HepG2 (cell line): Measurements from ENCODE around the gene GON4L. TPM values are rescaled to one million over a fixed set of nuclear protein-coding genes. Genes with fewer than 3 reads are reported as not detected.

Experiments used
- ATAC-seq: fragments of 200-7000 bp; cut with Tn5 transposase; 3 replicates; pipeline ENCODE4 v1.9.1; 2020; ENCODE audit warnings: mild to moderate bottlenecking, moderate library complexity
- BruUV-seq: library from RNA; stranded (reverse); fragments of 400-500 nt; replicated peaks from 2 replicates; lab custom pipeline; 2021; lab: Mats Ljungman, UMichigan
- CTCF ChIA-PET: fragments of 300-600 bp; formaldehyde crosslinking; extraction: SDS; loops from one replicate; lab custom pipeline; 2021; ENCODE audit warnings: low total read pairs, inconsistent platforms, low intra/inter-chr PET ratio; lab: Yijun Ruan, JAX
- POLR2A ChIA-PET: fragments of 350-600 bp; sonication (Branson Sonifier 250); formaldehyde crosslinking; loops from one replicate; lab custom pipeline; 2020; ENCODE audit warnings: antibody characterized with exemption, inconsistent platforms; lab: Yijun Ruan, JAX
- DNase-seq: peaks from one replicate; pipeline ENCODE4 v3.0.0-alpha.2; 2015; ENCODE audit warnings: low spot score
- FAIRE-seq: peaks from 3 replicates; lab custom pipeline; 2011; peaks lifted over from hg19 to GRCh38; lab: Jason Lieb, UNC
- H2AFZ ChIP-seq: one replicate; pipeline ENCODE4 v1.6.1; 2011; ENCODE audit warnings: low read length, inconsistent platforms
- H3K27ac ChIP-seq: fragments of 300-600 bp; 3 replicates; pipeline ENCODE4 v1.8.0; 2011; ENCODE audit warnings: mixed run types, mild to moderate bottlenecking, mixed read lengths, low read length, inconsistent platforms; ENCODE audit not compliant: insufficient read depth; ENCODE audit errors: extremely low read length
- H3K27me3 ChIP-seq, 2 experiments: fragments of 200-600 bp in 1 of 2; 2 replicates in 1 of 2; 3 replicates in 1 of 2; pipeline versions ENCODE4 v1.6.0 to v1.8.0; 2011; ENCODE audit warnings: low read length in 2 of 2, mild to moderate bottlenecking in 2 of 2, moderate library complexity in 2 of 2, inconsistent platforms in 1 of 2; ENCODE audit not compliant: insufficient read depth in 2 of 2, control insufficient read depth in 1 of 2
- H3K36me3 ChIP-seq, 2 experiments: fragments of 200-600 bp in 1 of 2; replicated peaks in 1 of 2; 2 replicates in 1 of 2; 3 replicates in 1 of 2; pipeline versions ENCODE4 v1.5.1 to v1.8.0; 2011; ENCODE audit warnings: low read length in 2 of 2, inconsistent platforms in 1 of 2; ENCODE audit not compliant: insufficient read depth in 2 of 2, control insufficient read depth in 1 of 2
- H3K4me1 ChIP-seq: 2 replicates; pipeline ENCODE4 v1.5.1; 2012; ENCODE audit warnings: low read length, inconsistent platforms; ENCODE audit not compliant: insufficient read depth
- H3K4me2 ChIP-seq: 2 replicates; pipeline ENCODE4 v1.6.0; 2011; ENCODE audit warnings: low read depth, low read length, inconsistent platforms
- H3K4me3 ChIP-seq, 3 experiments: fragments of 200-600 bp in 1 of 3; sonication (generic), shearing (Covaris generic) in 1 of 3; replicated peaks in 1 of 3; 2 replicates each; pipeline ENCODE4 v1.5.1; 2011 to 2016; ENCODE audit warnings: low read length in 3 of 3, inconsistent platforms in 2 of 3, low read depth in 2 of 3, mild to moderate bottlenecking in 2 of 3, control low read depth in 1 of 3, mixed read lengths in 1 of 3; ENCODE audit not compliant: insufficient read depth in 1 of 3
- H3K79me2 ChIP-seq: one replicate; pipeline ENCODE4 v1.6.1; 2011; ENCODE audit warnings: low read length, inconsistent platforms; ENCODE audit not compliant: insufficient read depth
- H3K9ac ChIP-seq: 2 replicates; pipeline ENCODE4 v1.6.0; 2011; ENCODE audit warnings: mild to moderate bottlenecking, low read depth, low read length, inconsistent platforms; ENCODE audit not compliant: insufficient read depth
- H3K9me3 ChIP-seq: 2 replicates; pipeline ENCODE4 v1.5.1; 2012; ENCODE audit warnings: mild to moderate bottlenecking, low read length
- H4K20me1 ChIP-seq: 2 replicates; pipeline ENCODE4 v1.6.0; 2011; ENCODE audit warnings: inconsistent platforms, mild to moderate bottlenecking, low read length, moderate library complexity; ENCODE audit not compliant: insufficient read depth
- AHR ChIP-seq: IDR thresholded peaks from 2 replicates; pipeline ENCODE4 v1.6.1; 2018; ENCODE audit warnings: missing genetic modification reagents, missing compliant biosample characterization
- ASH2L ChIP-seq: fragments of 300-600, 200-600 bp; sonication (generic); IDR thresholded peaks from 2 replicates; pipeline ENCODE4 v1.7.0; 2017; ENCODE audit warnings: low read depth, mild to moderate bottlenecking, moderate library complexity, mixed read lengths, low read length; ENCODE audit not compliant: insufficient read length
- BATF2 ChIP-seq: sonication (generic); formaldehyde crosslinking; IDR thresholded peaks from 2 replicates; pipeline ENCODE4 v1.8.0; 2022; ENCODE audit warnings: mild to moderate bottlenecking, missing genetic modification reagents, moderate library complexity
- CBFB ChIP-seq: sonication (generic); formaldehyde crosslinking; IDR thresholded peaks from 2 replicates; pipeline ENCODE4 v1.4.0; 2020; ENCODE audit warnings: missing genetic modification reagents
- ELF4 ChIP-seq: sonication (generic); formaldehyde crosslinking; IDR thresholded peaks from 2 replicates; pipeline ENCODE4 v1.5.0; 2020; ENCODE audit warnings: missing genetic modification reagents, mild to moderate bottlenecking, moderate library complexity, borderline replicate concordance
- HNF1A ChIP-seq, 2 experiments: sonication (generic) in 1 of 2; formaldehyde crosslinking in 1 of 2; IDR thresholded peaks; 2 replicates each; pipeline versions ENCODE4 v1.4.0 to v1.6.1; 2016 to 2020; ENCODE audit warnings: borderline replicate concordance in 1 of 2, low read depth in 1 of 2, mild to moderate bottlenecking in 1 of 2, missing genetic modification reagents in 1 of 2
- SMAD1 ChIP-seq: sonication (generic); formaldehyde crosslinking; IDR thresholded peaks from 2 replicates; pipeline ENCODE4 v1.4.0; 2020; ENCODE audit warnings: missing genetic modification reagents, low read depth, mild to moderate bottlenecking, borderline replicate concordance
- XRCC5 ChIP-seq: fragments of 200-400 bp; formaldehyde crosslinking; optimal IDR thresholded peaks from 2 replicates; pipeline ENCODE3; 2017; ENCODE audit warnings: mild to moderate bottlenecking, low read length
- ZNF10 ChIP-seq: sonication (generic); formaldehyde crosslinking; IDR thresholded peaks from 2 replicates; pipeline ENCODE4 v1.4.0; 2020; ENCODE audit warnings: mild to moderate bottlenecking, low read depth, missing genetic modification reagents, borderline replicate concordance
- ZNF234 ChIP-seq: sonication (generic); formaldehyde crosslinking; conservative IDR thresholded peaks from 2 replicates; pipeline ENCODE4 v1.5.1; 2020; ENCODE audit warnings: mild to moderate bottlenecking, missing genetic modification reagents
- ZNF274 ChIP-seq: sonication (generic); formaldehyde crosslinking; IDR thresholded peaks from 2 replicates; pipeline ENCODE4 v1.5.1; 2020; ENCODE audit warnings: mild to moderate bottlenecking, missing genetic modification reagents
- WGBS: methylation state at CpG from one replicate; pipeline ENCODE4 v1.1.6; 2017; ENCODE audit warnings: low lambda C conversion rate; 5-methylcytosine and 5-hydroxymethylcytosine counted together
- in situ Hi-C: cut with HindIII; loops from 2 replicates; pipeline ENCODE4 v1.10.0; 2017; ENCODE audit warnings: low pct_unique_long_range_greater_than_20kb; ENCODE audit not compliant: extremely low pct_ligation_motif_present
- intact Hi-C: fragments of 100-400 bp; cut with micrococcal nuclease; formaldehyde crosslinking; loops from one replicate; pipeline ENCODE4 v1.10.0; 2022; ENCODE audit not compliant: unreplicated experiment
- polyA plus RNA-seq, 8 experiments: library from polyadenylated mRNA; depleted of rRNA in 3 of 8; stranded (reverse) in 7 of 8; unstranded in 1 of 8; fragments of >200 nt; fragmentation: Illumina TruSeq in 4 of 8; extraction: Trizol in 4 of 8; gene quantifications; 2 replicates each; pipeline versions ENCODE4 v1.2.1 to v1.2.3, GENCODE V29; 2011 to 2016; ENCODE audit warnings: low read depth in 4 of 8, missing spikeins in 1 of 8, mixed read lengths in 1 of 8; ENCODE audit not compliant: insufficient read depth in 1 of 8
- total RNA-seq, 5 experiments: library from RNA; depleted of rRNA; stranded (reverse); fragments of >200 nt; fragmentation: Illumina TruSeq; extraction: Trizol; gene quantifications; 2 replicates each; pipeline ENCODE4 v1.2.3, GENCODE V29; 2016; ENCODE audit warnings: low read depth in 1 of 5

Gene GON4L
- total and polyA plus RNA-seq, 2 of the 13 experiments (the other 11 are each of a cell fraction or from before 2014, with no cell fraction given): 14.6 to 19.6 TPM

- Histone ChIP-seq H3K36me3 (no peaks in the 10 kb centered on the region), H3K9ac (no peak overlapping the region), H3K27ac (no peak overlapping the region), H3K4me1 (peaks cover 34% of the 10 kb centered on the region), H4K20me1 (no peaks in the 10 kb centered on the region), H3K79me2 (no peaks in the 10 kb centered on the region), H3K9me3 (no peaks in the 10 kb centered on the region), H3K4me3 (no peak overlapping the region), H2AFZ (no peak overlapping the region), H3K4me2 (no peak overlapping the region), H3K27me3 (peaks cover 2 to 3% of the 10 kb centered on the region in 2 experiments; a peak in 1 of 5 replicates)
- TF ChIP-seq ASH2L (no peak), CBFB (CRISPR knock-in tag) (no peak), ZNF274 (CRISPR knock-in tag) (no peak), SMAD1 (CRISPR knock-in tag) (no peak)
- CTCF ChIA-PET: no interaction called here
- POLR2A ChIA-PET: no interaction called here
- no peak for DNase-seq
- ATAC-seq: no peak
- in situ Hi-C loops (no loop called here), intact Hi-C loops (no loop called here)
- no peak for FAIRE-seq
- BruUV-seq: no TSS peak
- WGBS: 92% methylated on average over 2 of the region's 2 CpGs
Measured at GRCh38 chr1:155880251-155880650, 23.2 kb upstream of the GON4L start.

GRCh38 chr1:155877945-155878344, 20.9 kb upstream of the GON4L start:
- no peak for DNase-seq
- H3K27me3 ChIP-seq: 0 out of 5 replicates have a peak, but pooled peaks cover 0 to 3% of the 10 kb centered on the region in 2 experiments
- H3K4me2 ChIP-seq: no peak overlapping the region
- H3K4me3 ChIP-seq: no peak overlapping the region
- ChIA-PET POLR2A (no interaction called here), CTCF (no interaction called here)
- 33% methylated on average over 1 of the region's 2 CpGs for WGBS
- H4K20me1 ChIP-seq: no peaks in the 10 kb centered on the region
- FAIRE-seq: no peak
- intact Hi-C loops (loop anchor here (2.0 kb wide), 1 partner anchor 15 kb away; no protein-coding TSS in a partner anchor), in situ Hi-C loops (no loop called here)
- H3K4me1 ChIP-seq: peaks cover 19% of the 10 kb centered on the region; the same call in 1 of the 2 replicates
- H3K79me2 ChIP-seq: no peaks in the 10 kb centered on the region
- no peak overlapping the region for H3K9ac ChIP-seq
- H2AFZ ChIP-seq: no peak overlapping the region
- ATAC-seq: no peak
- H3K9me3 ChIP-seq: no peaks in the 10 kb centered on the region
- no peak overlapping the region for H3K27ac ChIP-seq
- BruUV-seq: no TSS peak
- no peaks in the 10 kb centered on the region for H3K36me3 ChIP-seq
- TF ChIP-seq XRCC5: no peak
- TF ChIP-seq HNF1A (IDR thresholded peaks at IDR 0.05; ENCODE audit: low read depth): no peak
- TF ChIP-seq HNF1A (CRISPR knock-in tag; IDR thresholded peaks at IDR 0.05; ENCODE audit: borderline replicate concordance): no peak
- TF ChIP-seq ZNF234 (CRISPR knock-in tag): no peak
- no peak for TF ChIP-seq ZNF10 (CRISPR knock-in tag)
- no peak for TF ChIP-seq AHR (CRISPR knock-in tag)
- TF ChIP-seq ELF4 (CRISPR knock-in tag): no peak
- no peak for TF ChIP-seq BATF2
